Stimulated activated memory B cell treated with anti-CD40 and anti-IgM and Interleukin-4, amounts not matched to agents 10 μg/mL and 1 μg/mL and 100 μg/mL, for 72 hours (primary cell): ENCODE results near the gene VWA3A.
A peak's percentile ranks its signal among the peaks of the same experiment; 100 is the strongest.
"Not testable (repeated sequence)": the region's sequence is repeated elsewhere in the genome, so short reads cannot be mapped to it uniquely, and the experiment has no call there.

ENCODE experiments used
- ATAC-seq: fragments of 150-1000 bp; cut with Tn5 transposase; 2 replicates; pipeline ENCODE4 v1.10.0; 2021
- H3K27ac Mint-ChIP-seq: one replicate; pipeline ENCODE4 v1.8.0; 2022; ENCODE audit warnings: mild to moderate bottlenecking, mixed read lengths
- H3K27me3 Mint-ChIP-seq: one replicate; pipeline ENCODE4 v1.8.0; 2022; ENCODE audit warnings: mixed read lengths
- H3K36me3 Mint-ChIP-seq: one replicate; pipeline ENCODE4 v1.8.0; 2022; ENCODE audit warnings: mixed read lengths
- H3K4me1 Mint-ChIP-seq: one replicate; pipeline ENCODE4 v1.8.0; 2022; ENCODE audit warnings: mixed read lengths
- H3K4me3 Mint-ChIP-seq: one replicate; pipeline ENCODE4 v1.8.0; 2022; ENCODE audit warnings: mild to moderate bottlenecking, moderate library complexity, mixed read lengths
- H3K9me3 Mint-ChIP-seq: one replicate; pipeline ENCODE4 v1.8.0; 2022; ENCODE audit warnings: mixed read lengths

VWA3A gene

GRCh38 chr16:22141767-22142166 is 49.4 kb downstream of the VWA3A start:
- peaks cover 9% of the 10 kb centered on the region for H3K27me3 Mint-ChIP-seq
- no peak for ATAC-seq
- no peak overlapping the region for H3K4me3 Mint-ChIP-seq
- no peaks in the 10 kb centered on the region for H3K9me3 Mint-ChIP-seq
- H3K27ac Mint-ChIP-seq = no peak overlapping the region
- no peaks in the 10 kb centered on the region for H3K4me1 Mint-ChIP-seq
- H3K36me3 Mint-ChIP-seq = no peaks in the 10 kb centered on the region

DNA sequence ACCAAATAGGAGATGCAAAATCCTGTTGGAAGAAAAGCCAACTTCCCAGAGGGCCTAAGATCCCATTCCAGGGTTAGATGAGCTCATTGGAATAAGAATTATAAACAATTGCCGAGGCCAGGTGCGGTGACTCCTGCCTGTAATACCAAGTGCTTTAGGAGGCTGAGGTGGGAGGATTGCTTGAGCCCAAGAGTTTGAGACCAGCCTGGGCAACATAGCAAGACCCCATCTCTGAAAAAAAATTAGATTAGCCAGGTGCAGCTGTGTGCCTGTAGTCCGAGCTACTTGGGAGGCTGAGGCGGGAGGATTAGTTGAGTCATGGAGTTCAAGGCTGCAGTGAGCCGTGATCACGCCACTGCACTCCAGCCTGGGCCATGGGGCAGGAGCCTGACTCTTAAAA is 52.2 kb downstream of the VWA3A start:
- Mint-ChIP-seq H3K9me3 (no peaks in the 10 kb centered on the region), H3K4me1 (no peaks in the 10 kb centered on the region), H3K4me3 (no peak overlapping the region), H3K36me3 (no peaks in the 10 kb centered on the region), H3K27ac (no peak overlapping the region), H3K27me3 (peaks cover 9% of the 10 kb centered on the region)
- no peak for ATAC-seq

- no peak for ATAC-seq
- Mint-ChIP-seq H3K27me3 (no peaks in the 10 kb centered on the region), H3K9me3 (no peaks in the 10 kb centered on the region), H3K4me1 (no peaks in the 10 kb centered on the region), H3K4me3 (no peak overlapping the region), H3K27ac (no peak overlapping the region), H3K36me3 (no peaks in the 10 kb centered on the region)
Measured at GRCh38 chr16:22147853-22148252, 55.5 kb downstream of the VWA3A start.

GRCh38 chr16:22151246-22151998 is 59.1 kb downstream of the VWA3A start:
- H3K4me1 Mint-ChIP-seq = no peaks in the 10 kb centered on the region
- ATAC-seq = no peak
- H3K36me3 Mint-ChIP-seq = no peaks in the 10 kb centered on the region
- H3K9me3 Mint-ChIP-seq = no peaks in the 10 kb centered on the region
- no peak overlapping the region for H3K4me3 Mint-ChIP-seq
- no peak overlapping the region for H3K27ac Mint-ChIP-seq
- peaks cover 8% of the 10 kb centered on the region for H3K27me3 Mint-ChIP-seq

DNA sequence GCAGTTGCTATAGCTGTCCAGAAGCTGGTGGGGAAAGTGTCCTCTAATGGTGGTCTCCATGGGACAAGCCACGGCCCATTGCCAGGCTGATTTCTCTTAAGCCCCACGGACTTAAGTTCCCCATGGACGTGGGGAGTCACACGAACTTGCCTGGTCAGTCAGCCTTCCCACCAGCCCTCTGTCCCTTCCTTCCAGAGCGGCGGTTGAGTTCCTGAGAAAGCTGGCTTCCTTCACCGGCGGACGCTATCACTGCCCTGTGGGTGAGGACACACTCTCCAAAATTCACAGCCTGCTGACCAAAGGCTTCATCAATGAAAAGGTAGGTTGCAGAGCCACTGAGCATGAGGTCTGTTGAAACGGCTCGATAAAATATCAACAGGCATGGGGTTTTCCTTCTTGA is 60.0 kb downstream of the VWA3A start:
- H3K36me3 Mint-ChIP-seq = no peaks in the 10 kb centered on the region
- H3K27me3 Mint-ChIP-seq = peaks cover 10% of the 10 kb centered on the region
- no peak overlapping the region for H3K4me3 Mint-ChIP-seq

DNA sequence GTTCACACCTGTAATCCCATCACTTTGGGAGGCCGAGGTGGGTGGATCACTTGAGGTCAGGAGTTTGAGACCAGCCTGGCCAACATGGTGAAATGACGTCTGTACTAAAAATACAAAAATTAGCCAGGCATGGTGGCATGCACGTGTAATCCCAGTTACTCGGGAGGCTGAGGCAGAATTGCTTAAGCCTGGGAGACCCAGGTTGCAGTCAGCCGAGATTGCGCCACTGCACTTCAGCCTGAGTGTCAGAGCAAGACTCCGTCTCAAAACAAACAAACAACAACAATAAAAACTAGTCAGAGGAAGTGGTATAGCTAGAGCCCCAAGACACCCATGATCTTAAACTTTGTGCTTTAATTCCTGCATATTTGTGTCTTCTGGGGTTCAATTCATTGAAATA is 60.7 kb downstream of the VWA3A start:
- not testable (repeated sequence) for H3K4me1 Mint-ChIP-seq, H3K27me3 Mint-ChIP-seq, H3K9me3 Mint-ChIP-seq, ATAC-seq, H3K27ac Mint-ChIP-seq, H3K36me3 Mint-ChIP-seq, H3K4me3 Mint-ChIP-seq

More for the DNA sequence above, 60.0 kb downstream of the VWA3A start:
- no peak overlapping the region for H3K27ac Mint-ChIP-seq
- no peaks in the 10 kb centered on the region for H3K9me3 Mint-ChIP-seq
- H3K4me1 Mint-ChIP-seq = no peaks in the 10 kb centered on the region
- no peak for ATAC-seq

- Mint-ChIP-seq H3K27me3 (peaks cover 18% of the 10 kb centered on the region), H3K27ac (no peak overlapping the region), H3K4me1 (no peaks in the 10 kb centered on the region), H3K4me3 (no peak overlapping the region), H3K36me3 (peaks cover 7% of the 10 kb centered on the region), H3K9me3 (peaks cover 5% of the 10 kb centered on the region)
- ATAC-seq = no peak
Measured at GRCh38 chr16:22161401-22161800, 69.1 kb downstream of the VWA3A start.

DNA sequence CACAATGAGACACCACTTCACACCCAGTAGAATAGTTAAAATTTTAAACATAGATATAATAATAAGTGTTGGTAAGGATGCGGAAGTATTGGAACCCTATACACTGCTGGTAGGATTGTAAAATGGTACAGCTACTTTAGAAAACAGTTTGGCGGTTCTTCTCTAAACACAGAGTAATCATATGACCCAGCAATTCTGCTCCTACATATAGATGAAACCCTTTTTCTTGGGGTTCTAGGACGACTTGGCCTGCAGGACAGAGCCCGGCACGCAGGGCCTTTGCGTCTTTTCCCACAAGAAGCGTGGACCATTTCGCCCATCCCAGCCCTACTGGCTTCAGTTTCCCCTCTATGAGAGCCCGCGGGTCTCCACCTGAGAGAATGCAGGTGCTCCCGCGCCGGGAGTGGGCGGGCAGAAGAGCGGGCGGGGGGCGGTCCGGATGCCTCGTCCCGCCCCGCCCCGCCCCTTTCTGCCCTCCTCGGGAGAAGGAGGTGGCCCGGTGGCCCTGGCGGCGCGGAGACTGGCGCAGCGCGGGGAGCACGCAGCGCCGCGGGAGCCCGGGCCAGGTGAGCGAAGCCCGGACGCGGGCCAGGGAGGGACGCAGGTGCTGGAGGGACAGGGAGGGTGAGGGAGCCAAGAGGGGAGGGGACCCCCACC is 69.8 kb downstream of the VWA3A start, which contains the start of gene SDR42E2:
TSS of gene SDR42E2 (plus strand) at position 508 of the 657 bp plus-strand sequence. CDS start 3,077 bp downstream, outside the sequence.
- Mint-ChIP-seq H3K27ac (no peak within 1 kb of the TSS), H3K9me3 (peaks cover 5% of the 10 kb centered on the region), H3K4me3 (peak within 1 kb of the TSS; percentile 3), H3K27me3 (peaks cover 16% of the 10 kb centered on the region), H3K4me1 (no peaks in the 10 kb centered on the region), H3K36me3 (peaks cover 7% of the 10 kb centered on the region)
- ATAC-seq = peak; percentile 24

DNA sequence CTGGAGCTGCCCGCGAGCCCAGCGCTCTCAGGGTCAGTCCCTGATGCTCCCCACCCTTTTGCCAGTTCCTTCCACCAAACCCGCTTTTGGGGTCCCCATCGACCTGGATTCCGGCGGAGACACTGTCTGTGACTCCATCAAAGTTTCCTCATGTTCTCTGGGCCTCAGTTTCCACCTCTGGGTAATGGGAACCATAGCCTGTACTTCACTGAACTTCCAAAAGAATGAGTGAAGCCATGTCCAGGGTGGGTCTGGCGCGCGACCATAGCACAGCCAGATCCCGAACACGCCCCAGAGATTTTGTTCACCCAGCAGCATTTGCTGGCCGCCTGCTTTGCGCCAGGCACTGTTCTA is 70.3 kb downstream of the VWA3A start:
- Mint-ChIP-seq H3K27ac (no peak overlapping the region), H3K36me3 (peaks cover 7% of the 10 kb centered on the region), H3K4me3 (no peak overlapping the region), H3K9me3 (peaks cover 5% of the 10 kb centered on the region), H3K27me3 (peaks cover 16% of the 10 kb centered on the region), H3K4me1 (no peaks in the 10 kb centered on the region)
- no peak for ATAC-seq

GRCh38 chr16:22163806-22164205 is 71.5 kb downstream of the VWA3A start:
- ATAC-seq = no peak
- H3K9me3 Mint-ChIP-seq = peaks cover 5% of the 10 kb centered on the region
- no peak overlapping the region for H3K4me3 Mint-ChIP-seq
- H3K4me1 Mint-ChIP-seq = no peaks in the 10 kb centered on the region
- H3K27me3 Mint-ChIP-seq = peaks cover 16% of the 10 kb centered on the region
- H3K27ac Mint-ChIP-seq = no peak overlapping the region
- H3K36me3 Mint-ChIP-seq = peaks cover 7% of the 10 kb centered on the region

- no peak for ATAC-seq
- Mint-ChIP-seq H3K9me3 (peaks cover 5% of the 10 kb centered on the region), H3K27me3 (peaks cover 16% of the 10 kb centered on the region), H3K27ac (no peak overlapping the region), H3K4me1 (no peaks in the 10 kb centered on the region), H3K36me3 (peaks cover 7% of the 10 kb centered on the region), H3K4me3 (no peak overlapping the region)
Measured at GRCh38 chr16:22164482-22164881, 72.1 kb downstream of the VWA3A start.

DNA sequence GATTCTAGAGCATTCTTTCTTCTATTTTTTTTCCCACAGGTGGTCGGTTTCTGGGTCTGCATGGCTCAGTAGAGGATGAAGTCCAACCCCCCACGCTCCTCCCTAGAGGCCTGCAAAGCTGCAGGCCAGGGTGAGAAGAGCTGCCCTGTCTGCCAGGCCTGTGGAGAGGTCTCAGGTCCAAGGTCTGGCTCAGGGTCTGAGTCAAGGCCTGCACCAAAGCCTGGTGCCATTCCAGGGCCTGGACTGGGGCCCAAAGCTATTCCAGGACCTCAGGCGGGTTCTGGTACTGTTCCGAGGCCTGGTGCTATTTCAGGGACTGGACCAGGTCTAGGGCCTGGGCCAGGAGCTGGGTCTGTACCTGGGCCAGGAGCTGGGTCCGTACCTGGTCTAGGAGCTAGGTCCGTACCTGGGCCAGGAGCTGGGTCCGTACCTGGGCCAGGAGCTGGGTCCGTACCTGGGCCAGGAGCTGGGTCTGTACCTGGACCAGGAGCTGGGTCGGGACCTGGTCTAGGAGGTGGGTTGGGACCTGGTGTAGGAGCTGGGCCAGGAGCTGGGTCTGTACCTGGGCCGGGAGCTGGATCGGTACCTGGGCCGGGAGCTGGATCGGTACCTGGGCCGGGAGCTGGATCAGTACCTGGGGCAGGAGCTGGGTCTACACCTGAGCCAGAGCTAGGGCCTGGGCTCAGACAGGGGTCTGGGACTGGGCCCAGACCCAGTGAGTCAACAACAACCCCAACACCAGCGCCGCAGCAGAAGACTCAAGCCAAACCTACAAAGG is 73.4 kb downstream of the VWA3A start:
- Mint-ChIP-seq H3K27ac (no peak overlapping the region), H3K9me3 (peaks cover 5% of the 10 kb centered on the region), H3K4me3 (no peak overlapping the region), H3K36me3 (peaks cover 7% of the 10 kb centered on the region), H3K4me1 (no peaks in the 10 kb centered on the region), H3K27me3 (peaks cover 15% of the 10 kb centered on the region)
- ATAC-seq = peak; percentile 28

- Mint-ChIP-seq H3K27ac (no peak overlapping the region), H3K4me3 (no peak overlapping the region), H3K27me3 (no peaks in the 10 kb centered on the region), H3K4me1 (peaks cover 7% of the 10 kb centered on the region), H3K9me3 (no peaks in the 10 kb centered on the region), H3K36me3 (no peaks in the 10 kb centered on the region)
- ATAC-seq = no peak
Measured at GRCh38 chr16:22171953-22172352, 79.6 kb downstream of the VWA3A start.

GRCh38 chr16:22172642-22173041 is 80.3 kb downstream of the VWA3A start:
- H3K4me1 Mint-ChIP-seq, ATAC-seq, H3K27ac Mint-ChIP-seq, H3K27me3 Mint-ChIP-seq, H3K4me3 Mint-ChIP-seq, H3K9me3 Mint-ChIP-seq, H3K36me3 Mint-ChIP-seq: not testable (repeated sequence)

- no peak overlapping the region for H3K27ac Mint-ChIP-seq
- no peak for ATAC-seq
- no peaks in the 10 kb centered on the region for H3K27me3 Mint-ChIP-seq
- no peaks in the 10 kb centered on the region for H3K9me3 Mint-ChIP-seq
- no peaks in the 10 kb centered on the region for H3K36me3 Mint-ChIP-seq
- H3K4me1 Mint-ChIP-seq = peaks cover 7% of the 10 kb centered on the region
- H3K4me3 Mint-ChIP-seq = no peak overlapping the region
Measured at GRCh38 chr16:22174642-22175041, 82.3 kb downstream of the VWA3A start.
